Measurements from ENCODE around the gene CLEC16A. TPM values are rescaled to one million over a fixed set of nuclear protein-coding genes. Genes with fewer than 3 reads are reported as not detected.

CLEC16A gene
- total and polyA plus RNA-seq, 9 of the 15 experiments (the other 6 are each of a cell fraction or from before 2014, with no cell fraction given), result 1.00 to 22.3 (median 10.0) TPM

- no peak for TF ChIP-seq ZBTB33 (CRISPR knock-in tag; IDR thresholded peaks at IDR 0.05)
- TF ChIP-seq E2F4 (CRISPR knock-in tag; IDR thresholded peaks at IDR 0.05; ENCODE audit: low read depth), result no peak
- no peak for TF ChIP-seq ARID2 (IDR thresholded peaks at IDR 0.05)
- no peak for TF ChIP-seq CCNT2 (IDR thresholded peaks at IDR 0.05; ENCODE audit: borderline replicate concordance, extremely low read depth, insufficient read length, low read depth, low read length)
- TF ChIP-seq TAF7 (tag; IDR thresholded peaks at IDR 0.05), result no peak
- no peak for TF ChIP-seq ZMIZ1 (IDR thresholded peaks at IDR 0.05; ENCODE audit: low read depth in 2 of 2, low read length in 2 of 2)
- no peak for TF ChIP-seq ZNF23 (CRISPR knock-in tag; IDR thresholded peaks at IDR 0.05)
- TF ChIP-seq STAT5A (IDR thresholded peaks at IDR 0.05; ENCODE audit: borderline replicate concordance, low read length), result no peak
- no peak for TF ChIP-seq CREB5 (CRISPR knock-in tag; IDR thresholded peaks at IDR 0.05)
- TF ChIP-seq ESRRB (CRISPR knock-in tag; IDR thresholded peaks at IDR 0.05; ENCODE audit: borderline replicate concordance), result no peak
Measured at GRCh38 chr16:10967986-10968385, 23.6 kb downstream of the CLEC16A start (continued).

All from K562 (cell line).